GM23338 (cell line): Measurements from ENCODE around the gene SLC35B4. TPM values are rescaled to one million over a fixed set of nuclear protein-coding genes. Genes with fewer than 3 reads are reported as not detected.

Source experiments
- polyA plus RNA-seq: library from polyadenylated mRNA; unstranded; fragments of >200 nt; fragmentation: Nextera tagmentation; extraction: Ambion mirVana; gene quantifications from 2 replicates; pipeline ENCODE4 v1.2.1, GENCODE V29; 2016
- total RNA-seq: library from RNA; depleted of rRNA; stranded (reverse); fragments of >200 nt; shearing (Covaris generic); gene quantifications from 2 replicates; pipeline ENCODE4 v1.2.3, GENCODE V29; 2014; rRNA removed

The SLC35B4 gene
- total and polyA plus RNA-seq, 2 experiments from 2014 or later = 22.6 to 29.7 TPM

Other genes with a start within 250 kb of the SLC35B4 start
- 3.8 and 7.1 TPM in 2 replicates for gene LRGUK, start 189.6 kb downstream of the SLC35B4 start, total RNA-seq
- 2.4 and 2.6 TPM in 2 replicates for gene LRGUK, start 189.6 kb downstream of the SLC35B4 start, polyA plus RNA-seq
- 132 and 153 TPM in 2 replicates for gene AKR1B1, start 142.2 kb upstream of the SLC35B4 start, total RNA-seq
- gene AKR1B1, start 142.2 kb upstream of the SLC35B4 start, polyA plus RNA-seq = 138 and 154 TPM in 2 replicates
- gene AKR1B10, start 210.6 kb upstream of the SLC35B4 start, total RNA-seq = 0.69 TPM in 1 of 2 replicates, not detected in the other
- gene AKR1B10, start 210.6 kb upstream of the SLC35B4 start, polyA plus RNA-seq = 0.27 TPM in 1 of 2 replicates, not detected in the other
- 0.08 TPM in 1 of 2 replicates, not detected in the other for gene AKR1B15, start 232.2 kb upstream of the SLC35B4 start, total RNA-seq
- gene AKR1B15, start 232.2 kb upstream of the SLC35B4 start, polyA plus RNA-seq = 0.17 TPM in 1 of 2 replicates, not detected in the other